ENCODE results near the gene FKBP7. TPM values are rescaled to one million over a fixed set of nuclear protein-coding genes. Genes with fewer than 3 reads are reported as not detected.

Gene FKBP7
- total RNA-seq, 1 experiment from 2014 or later, result 4.8 TPM

DNA sequence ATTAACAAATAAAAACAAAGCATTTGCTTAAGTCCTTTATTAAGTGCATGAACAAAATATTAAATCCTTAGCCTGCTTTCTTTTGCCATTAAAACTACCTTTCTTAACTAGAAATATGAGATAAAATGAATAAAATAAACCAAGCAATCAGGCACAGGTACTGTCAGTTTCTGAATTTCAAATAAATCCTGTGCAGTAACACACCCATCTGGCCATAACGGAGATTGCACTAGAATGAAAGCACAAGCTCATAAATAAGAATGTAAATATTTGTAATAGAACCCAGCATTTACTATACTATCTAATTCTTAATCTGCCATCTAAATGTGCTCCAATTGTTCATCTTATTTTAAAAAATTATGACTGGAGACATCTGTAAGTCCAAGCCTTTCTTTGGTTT lies 59.3 kb downstream of the FKBP7 start:
- Histone ChIP-seq H2BK20ac (ENCODE audit: low read depth, low read length, poor library complexity, severe bottlenecking) (no peak overlapping the region), H4K5ac (ENCODE audit: insufficient read length, low read depth, low read length) (no peak overlapping the region), H3K4me2 (ENCODE audit: insufficient read depth, insufficient read length, low read length) (no peak overlapping the region), H3T11ph (ENCODE audit: low read length) (no peak overlapping the region), H2BK15ac (ENCODE audit: low read depth, low read length) (no peak overlapping the region), H4K91ac (ENCODE audit: insufficient read length, low read depth, low read length) (no peak overlapping the region), H3K9ac (ENCODE audit: extremely low read depth, insufficient read length, low read length) (no peak overlapping the region), H2BK120ac (ENCODE audit: low read depth, low read length, poor library complexity, severe bottlenecking) (no peak overlapping the region), H4K8ac (replicated peaks; ENCODE audit: insufficient read length, low read depth, low read length) (no peak overlapping the region), H3K23me2 (ENCODE audit: insufficient read length, low read depth, low read length, poor library complexity, severe bottlenecking) (peaks cover 3% of the 10 kb centered on the region), H2AFZ (ENCODE audit: low read length) (no peak overlapping the region), H3K14ac (ENCODE audit: insufficient read depth, low read length) (no peak overlapping the region), H3K79me1 (ENCODE audit: insufficient read depth, low read depth, low read length, poor library complexity, severe bottlenecking) (no peaks in the 10 kb centered on the region), H4K20me1 (ENCODE audit: control insufficient read depth, insufficient read depth, insufficient read length) (no peaks in the 10 kb centered on the region), H3K23ac (ENCODE audit: insufficient read length, low read depth, low read length) (no peak overlapping the region), H3K56ac (ENCODE audit: insufficient read length, low read depth, low read length) (no peak overlapping the region), H2BK12ac (ENCODE audit: insufficient read length, low read depth, low read length) (no peak overlapping the region), H3K79me2 (ENCODE audit: insufficient read depth, low read length) (no peaks in the 10 kb centered on the region), H3K9me3 (ENCODE audit: control insufficient read depth, low read depth, low read length) (no peaks in the 10 kb centered on the region), H3K4ac (ENCODE audit: low read depth, low read length) (no peak overlapping the region), H3K18ac (ENCODE audit: insufficient read length, low read depth, low read length) (no peak overlapping the region), H3K4me1 (ENCODE audit: insufficient read depth, low read length) (no peaks in the 10 kb centered on the region), H3K27ac (ENCODE audit: insufficient read length, low read depth, low read length) (no peak overlapping the region), H2AK5ac (ENCODE audit: insufficient read length, low read length) (no peak overlapping the region), H2BK5ac (ENCODE audit: insufficient read length, low read length) (no peak overlapping the region), H3K27me3 (ENCODE audit: insufficient read depth, low read length) (no peaks in the 10 kb centered on the region)
- Mint-ChIP-seq H3K36me3 (ENCODE audit: insufficient read depth in 1 of 3, low read depth in 3 of 3) (no peaks in the 10 kb centered on the region; a peak in 1 of 7 replicates), H3K9me3 (no peaks in the 10 kb centered on the region), H3K4me1 (peaks cover 10 to 12% of the 10 kb centered on the region in 2 experiments), H3K27me3 (ENCODE audit: low read depth) (no peaks in the 10 kb centered on the region), H3K4me3 (no peak overlapping the region), H3K27ac (no peak overlapping the region)
- no peak for DNase-seq
- no CpG with 5 or more reads among the region's 1 CpG for WGBS (ENCODE audit: extremely low coverage, insufficient read length, low lambda C conversion rate)
- TF ChIP-seq, protein P1, sequence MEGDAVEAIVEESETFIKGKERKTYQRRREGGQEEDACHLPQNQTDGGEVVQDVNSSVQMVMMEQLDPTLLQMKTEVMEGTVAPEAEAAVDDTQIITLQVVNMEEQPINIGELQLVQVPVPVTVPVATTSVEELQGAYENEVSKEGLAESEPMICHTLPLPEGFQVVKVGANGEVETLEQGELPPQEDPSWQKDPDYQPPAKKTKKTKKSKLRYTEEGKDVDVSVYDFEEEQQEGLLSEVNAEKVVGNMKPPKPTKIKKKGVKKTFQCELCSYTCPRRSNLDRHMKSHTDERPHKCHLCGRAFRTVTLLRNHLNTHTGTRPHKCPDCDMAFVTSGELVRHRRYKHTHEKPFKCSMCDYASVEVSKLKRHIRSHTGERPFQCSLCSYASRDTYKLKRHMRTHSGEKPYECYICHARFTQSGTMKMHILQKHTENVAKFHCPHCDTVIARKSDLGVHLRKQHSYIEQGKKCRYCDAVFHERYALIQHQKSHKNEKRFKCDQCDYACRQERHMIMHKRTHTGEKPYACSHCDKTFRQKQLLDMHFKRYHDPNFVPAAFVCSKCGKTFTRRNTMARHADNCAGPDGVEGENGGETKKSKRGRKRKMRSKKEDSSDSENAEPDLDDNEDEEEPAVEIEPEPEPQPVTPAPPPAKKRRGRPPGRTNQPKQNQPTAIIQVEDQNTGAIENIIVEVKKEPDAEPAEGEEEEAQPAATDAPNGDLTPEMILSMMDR (conservative IDR thresholded peaks at IDR 0.05), result no peak; the same call in 2 of the 3 replicates
